Breast epithelium (tissue), 4 donors: ENCODE data around the gene RAB27B. TPM values are rescaled to one million over a fixed set of nuclear protein-coding genes. Genes with fewer than 3 reads are reported as not detected.

Experiments used
- DNase-seq, 2 donors: peaks; one replicate each; pipeline ENCODE4 v3.0.0-alpha.2; 2019; ENCODE audit warnings: low spot score in 2 of 2
- H3K27ac ChIP-seq, 2 donors: fragments of 200-600 bp; sonication (generic) in 1 of 2; one replicate each; pipeline ENCODE4 v1.5.1; 2016 to 2019; ENCODE audit warnings: mild to moderate bottlenecking in 1 of 2
- H3K27me3 ChIP-seq, 2 donors: fragments of 200-600 bp; sonication (generic) in 1 of 2; one replicate each; pipeline versions ENCODE4 v1.5.1 to v1.6.0; 2017 to 2019; ENCODE audit warnings: control low read depth in 1 of 2, mild to moderate bottlenecking in 1 of 2
- H3K36me3 ChIP-seq: fragments of 200-600 bp; one replicate; pipeline ENCODE4 v1.5.1; 2019
- H3K4me1 ChIP-seq, 2 donors: fragments of 200-600 bp; sonication (generic); one replicate each; pipeline ENCODE4 v1.5.1; 2016 to 2019; ENCODE audit warnings: control low read depth in 1 of 2
- H3K4me3 ChIP-seq, 3 donors: fragments of 200-600 bp; sonication (generic); 1 replicate in 2 of 3; 2 replicates in 1 of 3; pipeline ENCODE4 v1.5.1; 2016 to 2019; ENCODE audit warnings: mild to moderate bottlenecking in 3 of 3, moderate library complexity in 2 of 3
- H3K9me3 ChIP-seq, 2 donors: fragments of 200-600 bp; sonication (generic) in 1 of 2; one replicate each; pipeline ENCODE4 v1.5.1; 2016 to 2019; ENCODE audit warnings: control low read depth in 1 of 2
- CTCF ChIP-seq, 3 donors: fragments of 450-650 bp; IDR thresholded peaks; one replicate each; pipeline ENCODE4 v1.5.1; 2016 to 2017; ENCODE audit warnings: antibody characterized with exemption in 3 of 3, mild to moderate bottlenecking in 3 of 3, moderate library complexity in 3 of 3
- POLR2A ChIP-seq: fragments of 450-650 bp; IDR thresholded peaks from one replicate; pipeline ENCODE4 v1.6.1; 2016; ENCODE audit warnings: antibody characterized with exemption, mild to moderate bottlenecking, moderate library complexity
- POLR2AphosphoS5 ChIP-seq, 3 donors: sonication (generic); formaldehyde crosslinking; IDR thresholded peaks; one replicate each; pipeline ENCODE4 v1.6.1; 2017; ENCODE audit warnings: antibody characterized with exemption in 3 of 3
- intact Hi-C: fragments of 100-400 bp; cut with DNase I; formaldehyde crosslinking; loops from one replicate; pipeline ENCODE4 v1.15.1; 2023; ENCODE audit warnings: low total_unique reads
- total RNA-seq, 3 donors: library from RNA; depleted of rRNA; stranded (reverse); fragments of >200 nt; gene quantifications; one replicate each; pipeline ENCODE4 v1.1.0, GENCODE V29; 2016

Gene RAB27B
- total RNA-seq, 3 donors from 2014 or later: 1.1 to 24.6 (median 11.8) TPM

- no peaks in the 10 kb centered on the region for H3K4me1 ChIP-seq
- no peak overlapping the region for H3K27ac ChIP-seq
- no peaks in the 10 kb centered on the region for H3K36me3 ChIP-seq
- H3K9me3 ChIP-seq: no peaks in the 10 kb centered on the region
- intact Hi-C loops: no loop called here
- no peak for DNase-seq
- H3K27me3 ChIP-seq: no peaks in the 10 kb centered on the region
- TF ChIP-seq POLR2A: no peak
- no peak for TF ChIP-seq POLR2AphosphoS5 (IDR thresholded peaks at IDR 0.05)
- TF ChIP-seq CTCF (IDR thresholded peaks at IDR 0.05): no peak
- no peak overlapping the region for H3K4me3 ChIP-seq
Measured at GRCh38 chr18:54942144-54942543, 113.9 kb downstream of the RAB27B start.

- H3K27ac ChIP-seq: no peak overlapping the region
Measured at GRCh38 chr18:54942569-54942968, 114.3 kb downstream of the RAB27B start.

More at GRCh38 chr18:54942569-54942968, 114.3 kb downstream of the RAB27B start:
- no peaks in the 10 kb centered on the region for H3K36me3 ChIP-seq
- H3K4me3 ChIP-seq: no peak overlapping the region
- TF ChIP-seq CTCF (IDR thresholded peaks at IDR 0.05): no peak
- TF ChIP-seq POLR2A: no peak
- no peak for TF ChIP-seq POLR2AphosphoS5 (IDR thresholded peaks at IDR 0.05)
- no peaks in the 10 kb centered on the region for H3K27me3 ChIP-seq
- DNase-seq: no peak
- intact Hi-C loops: no loop called here
- H3K9me3 ChIP-seq: no peaks in the 10 kb centered on the region
- H3K4me1 ChIP-seq: no peaks in the 10 kb centered on the region

Other genes starting within 250 kb of the RAB27B start
- not detected for gene DYNAP, start 237.2 kb upstream of the RAB27B start, total RNA-seq
- gene CCDC68, start 131.0 kb downstream of the RAB27B start, total RNA-seq: 1 to 10 TPM; 6.6 to 9.6 (median 8.5) TPM